ENCODE data around the gene UGT1A10. TPM values are rescaled to one million over a fixed set of nuclear protein-coding genes. Genes with fewer than 3 reads are reported as not detected.

UGT1A10 gene
- total RNA-seq, 1 experiment from 2014 or later: not detected

- no peaks in the 10 kb centered on the region for H3K9me3 ChIP-seq (ENCODE audit: control insufficient read depth, low read depth, low read length)
- Mint-ChIP-seq H3K4me3 (no peak overlapping the region), H3K27ac (no peak overlapping the region), H3K36me3 (ENCODE audit: insufficient read depth in 1 of 3, low read depth in 3 of 3) (no peaks in the 10 kb centered on the region), H3K27me3 (ENCODE audit: low read depth) (peaks cover 9% of the 10 kb centered on the region), H3K9me3 (no peaks in the 10 kb centered on the region), H3K4me1 (no peaks in the 10 kb centered on the region)
- H4K8ac ChIP-seq (replicated peaks; ENCODE audit: insufficient read length, low read depth, low read length): no peak overlapping the region
- no peak for TF ChIP-seq CTCF (conservative IDR thresholded peaks at IDR 0.05)
- no peaks in the 10 kb centered on the region for H3K79me2 ChIP-seq (ENCODE audit: insufficient read depth, low read length)
- no peaks in the 10 kb centered on the region for H3K23me2 ChIP-seq (ENCODE audit: insufficient read length, low read depth, low read length, poor library complexity, severe bottlenecking)
- no peak overlapping the region for H2BK120ac ChIP-seq (ENCODE audit: low read depth, low read length, poor library complexity, severe bottlenecking)
- H3K56ac ChIP-seq (ENCODE audit: insufficient read length, low read depth, low read length): no peak overlapping the region
- no peak overlapping the region for H2BK15ac ChIP-seq (ENCODE audit: low read depth, low read length)
- H2BK20ac ChIP-seq (ENCODE audit: low read depth, low read length, poor library complexity, severe bottlenecking): no peak overlapping the region
- H3K4me2 ChIP-seq (ENCODE audit: insufficient read depth, insufficient read length, low read length): no peak overlapping the region
- H3K23ac ChIP-seq (ENCODE audit: insufficient read length, low read depth, low read length): no peak overlapping the region
- H3K27me3 ChIP-seq (ENCODE audit: insufficient read depth, low read length): no peaks in the 10 kb centered on the region
- no peak overlapping the region for H2AFZ ChIP-seq (ENCODE audit: low read length)
- no peak overlapping the region for H3T11ph ChIP-seq (ENCODE audit: low read length)
- DNase-seq: no peak
- H4K5ac ChIP-seq (ENCODE audit: insufficient read length, low read depth, low read length): no peak overlapping the region
- H3K4me1 ChIP-seq (ENCODE audit: insufficient read depth, low read length): no peaks in the 10 kb centered on the region
- H3K18ac ChIP-seq (ENCODE audit: insufficient read length, low read depth, low read length): no peak overlapping the region
- H4K20me1 ChIP-seq (ENCODE audit: control insufficient read depth, insufficient read depth, insufficient read length): no peaks in the 10 kb centered on the region
- no peak overlapping the region for H2AK5ac ChIP-seq (ENCODE audit: insufficient read length, low read length)
- no peak overlapping the region for H3K27ac ChIP-seq (ENCODE audit: insufficient read length, low read depth, low read length)
- H3K4ac ChIP-seq (ENCODE audit: low read depth, low read length): no peak overlapping the region
- no peak overlapping the region for H4K91ac ChIP-seq (ENCODE audit: insufficient read length, low read depth, low read length)
- no CpG with 5 or more reads among the region's 6 CpGs for WGBS (ENCODE audit: extremely low coverage, insufficient read length, low lambda C conversion rate)
- no peak overlapping the region for H3K9ac ChIP-seq (ENCODE audit: extremely low read depth, insufficient read length, low read length)
- H3K79me1 ChIP-seq (ENCODE audit: insufficient read depth, low read depth, low read length, poor library complexity, severe bottlenecking): no peaks in the 10 kb centered on the region
- no peak overlapping the region for H3K14ac ChIP-seq (ENCODE audit: insufficient read depth, low read length)
- no peak overlapping the region for H2BK5ac ChIP-seq (ENCODE audit: insufficient read length, low read length)
- no peak overlapping the region for H2BK12ac ChIP-seq (ENCODE audit: insufficient read length, low read depth, low read length)
Observed at GRCh38 chr2:233815861-233816260, 179.6 kb downstream of the UGT1A10 start.
